Stimulated activated effector memory CD8-positive, alpha-beta T cell treated with anti-CD3 and anti-CD28 coated beads, Interleukin-12 subunit alpha, Interleukin-12 subunit beta, amount 100 ng/mL, for 72 hours (primary cell): ENCODE results near the gene AMZ2.
"Not testable (repeated sequence)": the region's sequence is repeated elsewhere in the genome, so short reads cannot be mapped to it uniquely, and the experiment has no call there.

Source experiments
- ATAC-seq: fragments of 150-1000 bp; cut with Tn5 transposase; 2 replicates; pipeline ENCODE4 v1.10.0; 2021
- DNase-seq, 2 donors: peaks; one replicate each; pipeline ENCODE4 v3.0.0; 2021 to 2022; ENCODE audit warnings: low spot score in 2 of 2
- H3K27ac Mint-ChIP-seq: one replicate; pipeline ENCODE4 v1.8.0; 2022; ENCODE audit warnings: mild to moderate bottlenecking, mixed read lengths
- H3K36me3 Mint-ChIP-seq: one replicate; pipeline ENCODE4 v1.8.0; 2022; ENCODE audit warnings: mild to moderate bottlenecking, mixed read lengths
- H3K4me1 Mint-ChIP-seq: one replicate; pipeline ENCODE4 v1.8.0; 2022; ENCODE audit warnings: mixed read lengths
- H3K4me3 Mint-ChIP-seq: one replicate; pipeline ENCODE4 v1.8.0; 2022; ENCODE audit warnings: mild to moderate bottlenecking, mixed read lengths
- H3K9me3 Mint-ChIP-seq: one replicate; pipeline ENCODE4 v1.8.0; 2022; ENCODE audit warnings: mixed read lengths

Gene AMZ2, protein sequence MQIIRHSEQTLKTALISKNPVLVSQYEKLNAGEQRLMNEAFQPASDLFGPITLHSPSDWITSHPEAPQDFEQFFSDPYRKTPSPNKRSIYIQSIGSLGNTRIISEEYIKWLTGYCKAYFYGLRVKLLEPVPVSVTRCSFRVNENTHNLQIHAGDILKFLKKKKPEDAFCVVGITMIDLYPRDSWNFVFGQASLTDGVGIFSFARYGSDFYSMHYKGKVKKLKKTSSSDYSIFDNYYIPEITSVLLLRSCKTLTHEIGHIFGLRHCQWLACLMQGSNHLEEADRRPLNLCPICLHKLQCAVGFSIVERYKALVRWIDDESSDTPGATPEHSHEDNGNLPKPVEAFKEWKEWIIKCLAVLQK

DNA sequence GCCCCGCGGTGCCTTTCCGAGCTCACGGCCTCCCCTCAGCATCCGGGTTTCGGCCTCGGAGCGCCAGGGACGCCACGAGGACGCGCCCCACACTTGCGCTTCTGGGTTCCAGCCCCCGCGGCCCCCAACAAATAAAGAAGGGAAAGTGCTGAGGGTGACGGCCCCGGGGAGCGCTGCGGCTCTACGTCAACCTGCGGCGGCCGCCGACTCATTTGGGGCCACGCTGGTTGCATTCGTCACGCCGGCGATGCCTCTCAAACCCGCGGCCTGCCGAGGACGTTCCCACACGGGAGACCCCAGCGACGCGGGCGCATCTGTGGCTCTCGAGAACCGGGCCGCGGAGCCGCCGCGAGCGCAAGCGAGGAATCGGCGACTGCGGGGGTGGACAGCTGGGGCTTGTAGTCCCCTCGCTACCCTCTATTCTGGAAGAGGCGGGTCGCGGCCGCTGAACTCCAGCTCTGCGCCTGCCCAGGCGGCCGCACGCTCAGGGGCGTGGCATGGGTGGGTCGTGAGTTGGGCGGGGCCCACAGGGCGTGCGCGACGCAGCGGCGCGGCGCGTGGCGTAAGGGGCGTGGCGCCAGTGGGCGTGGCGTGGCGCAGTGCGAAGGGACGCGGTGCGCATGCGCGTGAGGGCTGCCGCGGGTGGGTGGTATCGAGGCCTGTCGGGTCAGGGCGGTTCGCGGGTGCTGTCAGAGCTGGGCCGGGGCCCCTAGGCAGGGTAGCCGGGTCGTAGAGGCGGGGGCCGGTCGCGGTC, at the start of gene AMZ2:
Gene AMZ2 (plus strand): TSS at position 599 of the 754 bp plus-strand sequence. CDS start 2,145 bp downstream, outside the sequence.
- Mint-ChIP-seq H3K27ac (peak within 1 kb of the TSS; percentile 98), H3K4me3 (peak within 1 kb of the TSS; percentile 78), H3K36me3 (peaks cover 49% of the 10 kb centered on the region), H3K4me1 (peaks cover 13% of the 10 kb centered on the region), H3K9me3 (no peaks in the 10 kb centered on the region)
- peak; percentile 100 for DNase-seq
- ATAC-seq: peak; percentile 87

DNA sequence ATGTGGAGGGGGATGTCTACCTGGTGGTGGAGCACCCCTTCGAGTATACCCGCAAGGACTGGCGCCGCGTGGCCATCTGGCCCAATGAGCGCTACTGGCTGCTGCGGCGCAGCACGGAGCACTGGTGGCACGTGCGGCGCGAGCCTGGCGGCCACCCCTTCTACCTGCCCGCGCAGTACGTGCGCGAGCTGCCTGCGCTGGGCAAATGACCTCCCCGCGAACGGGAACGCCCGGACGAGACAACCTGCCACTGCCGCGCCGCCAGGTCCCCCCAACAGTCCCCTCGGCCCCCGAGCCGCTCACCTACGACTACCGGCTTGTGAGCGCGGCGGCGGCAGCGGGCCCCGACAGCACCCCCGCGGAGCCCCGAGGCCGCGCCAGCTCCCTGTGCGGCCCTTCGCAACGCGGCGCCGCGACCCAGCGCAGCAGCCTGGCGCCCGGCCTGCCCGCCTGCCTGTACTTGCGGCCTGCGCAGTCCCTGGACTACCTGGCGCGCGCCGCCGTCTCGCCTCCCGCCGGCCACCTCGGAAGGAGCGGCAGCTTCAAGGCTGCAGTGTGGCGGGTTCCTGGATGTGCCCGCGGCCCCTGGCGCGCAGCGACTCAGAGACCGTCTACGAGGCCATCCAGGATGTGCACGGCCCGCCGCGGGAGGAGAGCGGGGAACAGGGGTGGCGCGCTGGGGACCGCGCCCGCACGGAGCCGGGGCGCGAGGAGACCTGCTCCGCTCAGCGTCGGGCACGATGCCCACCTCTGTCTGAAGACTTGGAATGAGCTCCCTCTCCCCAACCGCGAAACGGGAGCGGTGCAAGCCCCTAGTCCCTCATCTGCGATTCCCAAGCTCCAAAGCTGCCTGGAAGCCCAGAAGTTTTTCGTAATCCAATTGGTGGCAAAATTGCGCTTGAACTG, 48.7 kb upstream of the AMZ2 start:
- H3K27ac Mint-ChIP-seq: peak overlapping the region; percentile 61
- H3K4me3 Mint-ChIP-seq: peak overlapping the region; percentile 84
- ATAC-seq (peak; percentile 58), DNase-seq (peak in 1 of 2 donors; percentile 80)
- no peaks in the 10 kb centered on the region for H3K9me3 Mint-ChIP-seq
- H3K4me1 Mint-ChIP-seq: peaks cover 40% of the 10 kb centered on the region
- peaks cover 6% of the 10 kb centered on the region for H3K36me3 Mint-ChIP-seq

DNA sequence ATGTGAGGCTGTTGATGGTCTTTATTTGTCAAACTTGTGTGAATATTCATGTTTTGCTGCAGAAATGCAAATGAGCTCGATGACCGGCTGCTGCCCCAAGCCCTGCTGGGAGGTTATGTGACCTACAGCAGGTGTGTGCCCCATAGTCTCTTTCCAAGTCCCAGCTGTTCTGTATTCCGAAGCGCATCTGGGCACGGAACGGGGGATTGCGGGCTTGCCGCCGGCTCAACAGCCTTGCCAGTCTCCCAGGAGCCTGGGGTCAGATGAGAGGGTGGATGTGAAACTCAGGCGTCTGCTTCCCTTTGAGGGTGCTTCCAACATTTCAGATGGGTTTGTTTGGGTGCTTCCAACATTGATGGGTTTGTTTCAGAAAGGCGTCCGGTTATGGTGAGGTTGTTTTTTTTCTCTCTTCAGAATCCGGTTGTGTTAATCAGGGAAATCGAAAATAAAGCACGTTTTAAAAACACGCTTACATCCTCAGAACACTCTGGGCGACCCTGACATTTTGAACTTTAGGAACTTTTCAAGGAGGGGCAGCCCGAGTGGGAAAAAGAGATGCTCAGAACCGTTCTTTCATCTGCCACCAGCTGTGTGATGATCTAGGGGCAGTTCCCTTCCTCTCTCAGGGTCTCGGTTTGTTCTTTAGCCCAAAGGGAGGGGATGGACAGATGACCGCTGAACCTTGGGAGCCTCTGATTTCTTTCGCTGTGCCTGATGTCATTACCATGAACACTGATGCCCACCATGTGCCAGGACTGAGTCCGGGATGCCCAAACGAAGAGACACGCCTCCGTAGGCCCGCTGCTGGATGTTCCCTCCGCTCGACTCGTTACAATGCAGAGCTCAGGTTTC, 47.8 kb upstream of the AMZ2 start:
- Mint-ChIP-seq H3K4me1 (peaks cover 38% of the 10 kb centered on the region), H3K36me3 (peaks cover 6% of the 10 kb centered on the region), H3K27ac (peak overlapping the region; percentile 61), H3K4me3 (peak overlapping the region; percentile 84), H3K9me3 (no peaks in the 10 kb centered on the region)
- peak; percentile 1 for ATAC-seq
- DNase-seq: peak in 1 of 2 donors; percentile 67

DNA sequence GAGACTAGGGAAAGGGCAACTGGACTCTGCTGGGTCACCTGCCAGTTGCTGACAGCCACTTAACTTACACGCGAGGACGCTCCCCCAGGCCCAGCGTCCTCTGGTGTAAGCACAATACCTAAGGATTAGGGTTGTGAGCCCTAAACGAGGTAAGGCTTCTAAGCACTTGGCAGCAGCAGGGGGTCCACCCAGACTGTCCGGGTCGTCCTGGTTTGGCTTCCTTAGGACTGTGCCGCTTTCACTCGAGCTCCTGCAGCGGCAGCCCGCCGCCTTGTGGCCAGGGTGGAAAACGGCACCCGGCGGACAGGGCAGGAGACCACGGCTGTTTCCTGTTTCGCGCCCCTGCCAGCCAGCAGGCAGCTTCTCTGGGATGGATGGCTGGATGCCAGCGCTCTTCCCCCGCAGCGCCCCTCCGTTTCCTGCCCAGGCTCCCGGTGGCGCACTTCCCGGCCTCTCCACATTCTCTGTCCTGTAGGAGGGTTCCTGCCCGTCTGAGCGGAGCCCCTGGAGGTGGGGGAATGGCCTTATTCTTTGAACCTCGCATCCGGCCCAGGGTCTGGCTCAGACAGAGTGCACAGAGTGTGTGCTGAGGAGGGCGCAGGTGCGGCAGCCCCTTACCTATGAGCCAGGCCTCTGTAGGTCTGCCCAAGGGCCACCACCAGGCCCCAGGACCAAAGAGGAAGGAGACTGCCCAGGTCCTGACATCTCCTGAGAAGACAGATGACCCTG, 47.0 kb upstream of the AMZ2 start:
- H3K27ac Mint-ChIP-seq: peak overlapping the region; percentile 29
- peak overlapping the region; percentile 84 for H3K4me3 Mint-ChIP-seq
- peak; percentile 79 to 90 for DNase-seq
- H3K4me1 Mint-ChIP-seq: peaks cover 31% of the 10 kb centered on the region
- peaks cover 6% of the 10 kb centered on the region for H3K36me3 Mint-ChIP-seq
- H3K9me3 Mint-ChIP-seq: no peaks in the 10 kb centered on the region
- ATAC-seq: peak; percentile 59

DNA sequence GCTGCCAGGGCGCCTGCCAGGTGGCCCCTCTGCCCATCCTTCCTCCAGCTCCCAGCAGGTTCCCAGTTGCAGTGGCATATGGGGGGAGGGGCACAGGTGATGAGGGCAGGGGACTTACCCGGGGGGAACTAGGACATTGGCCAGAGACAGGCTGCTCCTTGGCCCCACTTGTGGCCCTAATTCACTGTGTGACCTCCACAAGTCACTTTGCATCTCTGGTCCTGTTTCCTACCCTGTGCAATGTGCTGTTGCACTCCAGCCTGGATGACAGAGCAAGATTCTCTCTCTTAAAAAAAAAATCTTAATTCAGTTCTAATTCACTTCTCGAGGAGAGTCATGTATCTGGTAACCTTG, 46.4 kb upstream of the AMZ2 start:
- H3K36me3 Mint-ChIP-seq, ATAC-seq, DNase-seq, H3K9me3 Mint-ChIP-seq: not testable (repeated sequence)
- H3K4me3 Mint-ChIP-seq: peak overlapping the region; percentile 84
- H3K27ac Mint-ChIP-seq: peak overlapping the region; percentile 29
- peaks cover 29% of the 10 kb centered on the region for H3K4me1 Mint-ChIP-seq

DNA sequence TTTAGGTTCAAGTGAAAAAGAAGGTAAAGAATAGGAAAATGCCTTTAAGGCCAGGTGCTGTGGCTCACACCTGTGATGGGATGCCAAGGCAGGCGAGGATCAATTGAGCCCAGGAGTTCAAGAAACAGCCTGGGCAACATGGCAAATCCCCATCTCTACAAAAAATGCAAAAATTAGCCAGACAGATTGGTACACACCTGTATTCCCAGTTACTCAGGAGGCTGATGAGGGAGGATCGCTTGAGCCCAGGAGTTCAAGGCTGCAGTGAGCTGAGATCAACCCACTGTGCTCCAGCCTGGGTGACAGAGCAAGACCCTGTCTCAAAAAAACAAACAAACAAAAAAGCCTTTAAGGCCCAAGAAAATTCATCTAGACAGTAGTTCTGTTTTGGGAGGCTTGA, 45.5 kb upstream of the AMZ2 start:
- ATAC-seq, H3K9me3 Mint-ChIP-seq, H3K27ac Mint-ChIP-seq, H3K4me3 Mint-ChIP-seq: not testable (repeated sequence)
- DNase-seq: peak in 1 of 2 donors; percentile 18
- H3K36me3 Mint-ChIP-seq: peaks cover 15% of the 10 kb centered on the region
- H3K4me1 Mint-ChIP-seq: peaks cover 24% of the 10 kb centered on the region

DNA sequence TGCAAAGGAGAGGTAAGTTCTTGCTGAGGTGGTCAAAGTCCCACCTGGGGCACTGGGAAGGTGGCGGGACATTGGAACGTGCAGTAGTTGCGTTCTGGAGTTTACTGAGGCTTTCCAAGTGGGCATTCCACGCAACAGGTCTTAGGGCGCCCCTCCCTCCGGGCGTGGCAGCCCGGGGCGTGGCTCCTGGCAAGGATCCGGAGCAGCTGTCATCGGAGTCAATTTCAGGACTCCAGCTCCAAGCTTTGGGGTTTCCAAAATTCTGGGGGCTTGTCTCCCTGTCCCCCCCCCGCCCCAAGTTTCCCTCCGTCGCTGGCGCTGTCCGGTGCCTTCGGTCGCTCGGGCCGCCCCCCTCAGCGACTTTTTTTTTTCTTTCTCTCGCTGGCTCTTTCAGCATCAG, 43.1 kb upstream of the AMZ2 start:
- peak in 1 of 2 donors; percentile 58 for DNase-seq

DNA sequence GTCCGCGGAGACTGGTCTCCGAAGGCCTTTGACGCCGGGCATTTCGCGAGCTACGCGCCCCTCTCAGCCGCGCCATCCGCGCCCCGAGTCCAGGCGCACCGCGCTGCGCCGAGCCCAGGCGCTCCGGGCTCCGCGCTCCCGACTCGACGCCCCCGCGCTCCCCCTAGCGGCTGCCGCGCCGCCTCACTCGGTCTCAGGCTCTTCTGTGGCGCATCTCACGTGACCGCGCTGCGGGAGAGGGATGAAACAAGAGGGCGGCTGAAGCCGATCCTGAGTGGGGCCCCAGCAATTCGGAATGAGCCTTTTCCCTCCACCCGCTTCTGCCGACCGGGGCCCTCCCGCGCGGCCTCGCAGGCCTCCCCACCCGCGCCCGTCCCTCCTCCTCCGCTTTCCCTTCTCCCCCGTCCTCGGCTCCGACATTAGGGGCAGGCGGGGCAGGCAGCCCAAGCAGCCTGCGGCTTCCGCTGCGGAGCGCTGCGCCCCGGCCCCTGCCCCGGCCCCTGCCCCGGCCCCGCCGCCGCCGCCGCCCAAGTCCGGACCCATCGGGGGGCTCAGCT, 42.5 kb upstream of the AMZ2 start:
- ATAC-seq: peak; percentile 89

More for the DNA sequence above, 43.1 kb upstream of the AMZ2 start:
- no peak for ATAC-seq
- peaks cover 30% of the 10 kb centered on the region for H3K36me3 Mint-ChIP-seq
- peak overlapping the region; percentile 84 for H3K4me3 Mint-ChIP-seq
- H3K4me1 Mint-ChIP-seq: peaks cover 23% of the 10 kb centered on the region
- H3K27ac Mint-ChIP-seq: peak overlapping the region; percentile 89
- H3K9me3 Mint-ChIP-seq: no peaks in the 10 kb centered on the region

DNA sequence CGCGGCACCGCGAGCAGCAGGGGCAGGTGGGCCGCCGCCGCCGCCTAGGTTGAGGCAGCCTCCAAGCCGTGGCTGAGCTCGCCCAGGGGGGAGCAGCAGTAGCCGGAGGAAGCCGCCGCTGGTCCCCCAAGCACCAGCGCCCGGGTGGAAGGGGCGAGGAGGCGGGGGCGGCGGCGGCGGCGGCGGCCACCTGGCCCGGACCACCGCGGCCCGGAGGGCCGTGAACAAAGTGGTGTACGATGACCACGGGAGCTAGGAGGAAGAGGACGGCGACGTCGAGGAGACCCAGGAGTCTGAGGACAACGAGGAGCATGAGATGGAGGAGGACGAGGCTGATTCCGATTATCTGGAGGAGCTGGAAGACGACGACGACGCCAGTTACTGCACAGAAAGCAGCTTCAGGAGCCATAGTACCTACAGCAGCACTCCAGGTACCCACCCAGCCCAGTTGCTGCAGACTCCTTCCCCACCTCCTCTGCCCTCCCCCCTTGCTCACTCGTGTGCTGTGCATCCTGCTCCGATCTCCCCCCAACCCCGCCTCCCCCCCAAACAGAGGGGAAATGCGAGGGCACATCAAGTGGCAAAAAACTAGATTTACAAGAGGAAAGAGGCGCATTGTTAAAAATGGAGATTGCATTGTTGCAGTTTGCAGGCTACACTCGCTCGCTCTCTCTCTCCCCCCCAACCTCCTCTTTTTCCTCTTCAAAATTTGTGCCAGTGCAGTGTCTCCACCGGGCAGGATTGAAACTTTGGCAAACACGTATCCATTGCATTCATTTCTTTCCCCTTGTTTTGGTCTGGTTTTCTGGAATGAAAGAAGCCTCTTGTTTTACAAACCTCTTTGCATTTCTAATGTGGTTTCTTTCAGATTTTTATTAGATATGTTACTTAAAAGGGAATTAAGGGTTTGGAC, 41.8 kb upstream of the AMZ2 start:
- Mint-ChIP-seq H3K4me1 (peaks cover 20% of the 10 kb centered on the region), H3K36me3 (peaks cover 39% of the 10 kb centered on the region), H3K27ac (peak overlapping the region; percentile 89), H3K9me3 (no peaks in the 10 kb centered on the region), H3K4me3 (peak overlapping the region; percentile 84)
- peak; percentile 52 for ATAC-seq
- no peak for DNase-seq

More for the DNA sequence above, 42.5 kb upstream of the AMZ2 start:
- Mint-ChIP-seq H3K9me3 (no peaks in the 10 kb centered on the region), H3K4me1 (peaks cover 20% of the 10 kb centered on the region), H3K27ac (peak overlapping the region; percentile 89), H3K4me3 (peak overlapping the region; percentile 84), H3K36me3 (peaks cover 32% of the 10 kb centered on the region)
- DNase-seq: peak; percentile 92 to 96

DNA sequence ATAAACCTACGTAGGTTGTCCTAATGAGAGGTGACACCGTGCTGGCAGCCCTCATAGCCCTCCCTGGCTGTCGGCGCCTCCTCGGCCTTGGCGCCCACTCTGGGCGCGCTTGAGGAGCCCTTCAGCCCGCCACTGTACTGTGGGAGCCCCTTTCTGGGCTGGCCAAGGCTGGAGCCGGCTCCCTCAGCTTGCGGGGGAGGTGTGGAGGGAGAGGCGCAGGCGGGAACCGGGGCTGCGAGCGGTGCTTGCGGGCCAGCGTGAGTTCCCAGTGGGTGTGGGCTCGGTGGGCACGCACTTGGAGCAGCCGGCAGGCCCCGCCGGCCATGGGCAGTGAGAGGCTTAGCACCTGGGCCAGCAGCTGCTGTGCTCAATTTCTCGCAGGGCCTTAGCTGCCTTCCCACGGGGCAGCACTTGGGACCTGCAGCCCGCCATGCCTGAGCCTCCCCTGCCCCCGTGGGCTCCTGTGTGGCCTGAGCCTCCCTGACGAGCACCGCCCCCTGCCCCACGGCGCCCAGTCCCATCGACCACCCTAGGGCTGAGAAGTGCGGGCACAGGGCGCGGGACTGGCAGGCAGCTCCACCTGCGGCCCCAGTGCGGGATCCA, 40.1 kb upstream of the AMZ2 start:
- Mint-ChIP-seq H3K27ac (no peak overlapping the region), H3K36me3 (peaks cover 52% of the 10 kb centered on the region), H3K4me1 (peaks cover 21% of the 10 kb centered on the region), H3K4me3 (peak overlapping the region; percentile 84), H3K9me3 (no peaks in the 10 kb centered on the region)
- DNase-seq: peak in 1 of 2 donors; percentile 47
- no peak for ATAC-seq

DNA sequence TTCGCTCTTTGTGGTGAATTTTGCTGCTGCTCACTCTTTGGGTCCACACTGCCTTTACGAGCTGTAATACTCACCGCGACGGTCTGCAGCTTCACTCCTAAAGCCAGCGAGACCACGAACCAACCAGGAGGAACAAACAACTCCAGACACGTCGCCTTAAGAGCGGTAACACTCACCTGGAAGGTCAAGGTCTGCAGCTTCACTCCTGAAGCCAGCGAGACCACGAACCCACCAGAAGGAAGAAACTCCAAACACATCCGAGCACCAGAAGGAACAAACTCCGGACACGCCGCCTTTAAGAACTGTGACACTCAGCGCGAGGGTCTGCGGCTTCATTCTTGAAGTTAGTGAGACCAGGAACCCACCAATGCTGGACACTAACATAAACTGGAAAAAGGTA, 39.2 kb upstream of the AMZ2 start:
- DNase-seq: peak in 1 of 2 donors; percentile 40
- H3K4me3 Mint-ChIP-seq: peak overlapping the region; percentile 13
- not testable (repeated sequence) for H3K27ac Mint-ChIP-seq, H3K9me3 Mint-ChIP-seq, ATAC-seq
- H3K36me3 Mint-ChIP-seq: peaks cover 61% of the 10 kb centered on the region
- H3K4me1 Mint-ChIP-seq: peaks cover 30% of the 10 kb centered on the region

DNA sequence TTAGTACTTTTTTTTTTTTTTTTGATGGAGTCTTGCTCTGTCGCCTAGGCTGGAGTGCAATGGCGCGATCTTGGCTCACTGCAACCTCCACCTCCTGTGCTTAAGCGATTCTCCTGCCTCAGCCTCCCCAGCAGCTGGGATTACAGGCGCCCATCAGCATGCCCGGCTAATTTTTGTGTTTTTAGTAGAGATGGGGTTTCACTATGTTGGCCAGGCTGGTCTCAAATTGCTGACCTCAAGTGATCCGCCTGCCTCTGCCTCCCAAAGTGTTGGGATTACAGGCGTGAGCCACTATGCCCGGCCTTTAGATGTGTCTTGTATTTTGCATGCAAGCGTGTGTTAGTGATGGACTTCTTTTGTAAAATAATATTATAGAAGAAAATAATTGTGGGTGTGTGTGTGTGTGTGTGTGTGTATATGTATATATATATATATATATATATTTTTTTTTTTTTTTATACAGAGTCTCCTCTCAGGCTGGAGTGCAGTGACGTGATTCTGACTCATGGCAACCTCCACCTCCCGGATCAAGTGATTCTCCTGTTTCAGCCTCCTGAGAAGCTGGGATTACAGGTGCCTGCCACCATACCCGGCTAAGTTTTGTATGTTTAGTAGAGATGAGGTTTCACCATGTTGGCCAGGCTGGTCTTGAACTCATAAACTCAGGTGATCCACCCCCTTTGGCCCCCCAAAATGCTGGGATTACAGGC, 38.5 kb upstream of the AMZ2 start:
- H3K9me3 Mint-ChIP-seq, H3K27ac Mint-ChIP-seq, H3K4me3 Mint-ChIP-seq, ATAC-seq: not testable (repeated sequence)
- peak in 1 of 2 donors; percentile 38 for DNase-seq
- Mint-ChIP-seq H3K36me3 (peaks cover 64% of the 10 kb centered on the region), H3K4me1 (peaks cover 37% of the 10 kb centered on the region)
